Trophoblast cell (in vitro differentiated cells and primary cell): ENCODE results near the gene INS.

ENCODE experiments used
- DNase-seq, 2 donors: peaks; one replicate each; pipeline ENCODE4 v3.0.0-alpha.2; 2016
- H2AFZ ChIP-seq: 2 replicates; pipeline ENCODE4 v1.6.1; 2013; ENCODE audit warnings: low read length, moderate library complexity, mild to moderate bottlenecking; ENCODE audit not compliant: insufficient read depth, poor library complexity
- H2AK5ac ChIP-seq: 2 replicates; pipeline ENCODE4 v1.6.1; 2013; ENCODE audit warnings: mild to moderate bottlenecking, low read length
- H2BK120ac ChIP-seq: 2 replicates; pipeline ENCODE4 v1.6.1; 2013; ENCODE audit warnings: low read length, mild to moderate bottlenecking, moderate library complexity; ENCODE audit not compliant: insufficient read depth, poor library complexity
- H2BK12ac ChIP-seq: 2 replicates; pipeline ENCODE4 v1.6.1; 2013; ENCODE audit warnings: mild to moderate bottlenecking, low read length, moderate library complexity
- H2BK5ac ChIP-seq: 2 replicates; pipeline ENCODE4 v1.6.1; 2013; ENCODE audit warnings: low read length, low read depth, moderate library complexity, mild to moderate bottlenecking; ENCODE audit not compliant: poor library complexity
- H3K14ac ChIP-seq: 2 replicates; pipeline ENCODE4 v1.6.1; 2013; ENCODE audit warnings: mild to moderate bottlenecking, low read length
- H3K18ac ChIP-seq: 2 replicates; pipeline ENCODE4 v1.6.1; 2013; ENCODE audit warnings: mild to moderate bottlenecking, low read length
- H3K23ac ChIP-seq: 2 replicates; pipeline ENCODE4 v1.6.1; 2013; ENCODE audit warnings: low read length
- H3K27ac ChIP-seq: 2 replicates; pipeline ENCODE4 v1.5.1; 2013; ENCODE audit warnings: low read depth, mild to moderate bottlenecking, inconsistent platforms, low read length, moderate library complexity
- H3K27me3 ChIP-seq: 2 replicates; pipeline ENCODE4 v1.6.1; 2013; ENCODE audit warnings: inconsistent platforms, mild to moderate bottlenecking, low read length, moderate library complexity; ENCODE audit not compliant: insufficient read depth
- H3K36me3 ChIP-seq, 2 experiments: 1 replicate in 1 of 2; 2 replicates in 1 of 2; pipeline ENCODE4 v1.6.1; 2013; ENCODE audit warnings: low read length in 2 of 2, mild to moderate bottlenecking in 2 of 2, moderate library complexity in 1 of 2; ENCODE audit not compliant: insufficient read depth in 2 of 2, control insufficient read depth in 1 of 2
- H3K4ac ChIP-seq: 2 replicates; pipeline ENCODE4 v1.6.1; 2013; ENCODE audit warnings: low read depth, mild to moderate bottlenecking, low read length, moderate library complexity
- H3K4me1 ChIP-seq, 2 experiments: 1 replicate in 1 of 2; 2 replicates in 1 of 2; pipeline ENCODE4 v1.6.1; 2013; ENCODE audit warnings: low read length in 2 of 2, mild to moderate bottlenecking in 2 of 2, moderate library complexity in 1 of 2; ENCODE audit not compliant: insufficient read depth in 2 of 2, control insufficient read depth in 1 of 2
- H3K4me2 ChIP-seq: 2 replicates; pipeline ENCODE4 v1.6.1; 2013; ENCODE audit warnings: inconsistent platforms, mild to moderate bottlenecking, low read length, moderate library complexity
- H3K4me3 ChIP-seq: 2 replicates; pipeline ENCODE4 v1.5.1; 2013; ENCODE audit warnings: mild to moderate bottlenecking, low read depth, low read length, inconsistent platforms
- H3K79me1 ChIP-seq: one replicate; pipeline ENCODE4 v1.6.1; 2013; ENCODE audit warnings: low read length
- H3K79me2 ChIP-seq: 2 replicates; pipeline ENCODE4 v1.6.1; 2013; ENCODE audit warnings: low read length, mild to moderate bottlenecking; ENCODE audit not compliant: control insufficient read depth, insufficient read depth, poor library complexity
- H3K9ac ChIP-seq: 2 replicates; pipeline ENCODE4 v1.6.1; 2013; ENCODE audit warnings: mild to moderate bottlenecking, low read length
- H3K9me3 ChIP-seq: 2 replicates; pipeline ENCODE4 v1.6.1; 2013; ENCODE audit warnings: low read depth, mild to moderate bottlenecking, control low read depth, inconsistent platforms, low read length; ENCODE audit not compliant: insufficient read depth
- H4K12ac ChIP-seq: 2 replicates; pipeline ENCODE4 v1.6.1; 2013; ENCODE audit warnings: low read depth, mild to moderate bottlenecking, low read length, moderate library complexity
- H4K8ac ChIP-seq: 2 replicates; pipeline ENCODE4 v1.6.1; 2013; ENCODE audit warnings: low read depth, mild to moderate bottlenecking, low read length, moderate library complexity
- H4K91ac ChIP-seq: one replicate; pipeline ENCODE4 v1.6.1; 2013; ENCODE audit warnings: low read depth, mild to moderate bottlenecking, low read length, moderate library complexity
- WGBS: extraction: QIAGEN DNeasy Blood & Tissue Kit; methylation state at CpG from one replicate; pipeline ENCODE4 v1.1.7; 2013; ENCODE audit warnings: missing lambda C conversion rate; ENCODE audit not compliant: insufficient read length, insufficient coverage; ENCODE audit errors: extremely low coverage; 5-methylcytosine and 5-hydroxymethylcytosine counted together

INS gene

DNA sequence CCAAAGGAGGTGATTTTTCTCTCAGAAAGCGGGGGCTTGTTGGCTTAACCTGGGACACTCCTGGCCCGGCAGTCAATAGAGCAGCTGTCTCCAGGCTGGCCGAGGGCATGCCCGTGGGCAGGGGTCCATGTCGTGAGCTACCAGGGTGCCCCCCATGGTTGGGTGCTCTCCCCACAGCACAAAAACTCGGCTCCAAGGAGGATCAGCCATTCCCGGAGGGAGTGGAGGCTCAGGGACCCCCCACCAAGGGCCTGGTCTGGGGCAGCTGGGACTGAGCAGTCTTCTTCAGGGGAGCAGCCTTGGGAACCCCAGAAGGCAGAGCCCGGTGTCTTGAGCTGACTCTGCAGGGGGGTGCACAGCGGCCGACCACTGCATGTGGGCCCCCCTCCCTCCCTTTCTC lies 31.4 kb upstream of the INS start:
- H3K36me3 ChIP-seq = no peaks in the 10 kb centered on the region
- no CpG with 5 or more reads among the region's 10 CpGs for WGBS
- H2BK12ac ChIP-seq = no peak overlapping the region
- no peak overlapping the region for H3K18ac ChIP-seq
- H4K12ac ChIP-seq = no peak overlapping the region
- no peak overlapping the region for H3K4me2 ChIP-seq
- H3K23ac ChIP-seq = no peak overlapping the region
- no peak overlapping the region for H3K14ac ChIP-seq
- no peak overlapping the region for H3K27ac ChIP-seq
- no peak overlapping the region for H3K4ac ChIP-seq
- no peaks in the 10 kb centered on the region for H3K4me1 ChIP-seq
- H2AFZ ChIP-seq = no peak overlapping the region
- H3K79me1 ChIP-seq = no peaks in the 10 kb centered on the region
- H2BK120ac ChIP-seq = no peak overlapping the region
- H2AK5ac ChIP-seq = no peak overlapping the region
- peaks cover 6% of the 10 kb centered on the region for H3K9me3 ChIP-seq
- no peak overlapping the region for H3K4me3 ChIP-seq
- H3K9ac ChIP-seq = no peak overlapping the region
- H3K79me2 ChIP-seq = no peaks in the 10 kb centered on the region
- H4K91ac ChIP-seq = no peak overlapping the region
- DNase-seq = no peak
- H3K27me3 ChIP-seq = no peaks in the 10 kb centered on the region
- H4K8ac ChIP-seq = no peak overlapping the region
- no peak overlapping the region for H2BK5ac ChIP-seq

DNA sequence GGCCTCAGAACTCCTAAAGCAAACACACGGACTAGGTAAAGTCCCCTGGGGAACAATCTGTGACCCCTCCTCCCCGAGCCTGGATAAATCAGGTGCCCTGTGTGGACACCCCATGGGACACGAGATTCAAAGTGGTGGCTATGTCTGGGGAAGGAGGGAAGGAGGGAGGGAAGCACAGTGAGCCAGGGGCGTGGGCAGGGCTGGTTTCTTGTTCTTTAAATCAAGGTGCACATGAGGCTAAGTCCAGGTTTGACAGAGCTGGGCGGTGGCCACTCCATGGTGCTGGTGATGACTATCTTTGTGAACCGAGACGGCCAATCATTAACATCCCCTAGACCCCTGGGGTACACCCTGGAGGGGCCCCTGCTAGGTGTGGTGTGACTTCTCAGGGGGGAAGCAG lies 30.9 kb upstream of the INS start:
- Histone ChIP-seq H2AK5ac (no peak overlapping the region), H2AFZ (no peak overlapping the region)

DNA sequence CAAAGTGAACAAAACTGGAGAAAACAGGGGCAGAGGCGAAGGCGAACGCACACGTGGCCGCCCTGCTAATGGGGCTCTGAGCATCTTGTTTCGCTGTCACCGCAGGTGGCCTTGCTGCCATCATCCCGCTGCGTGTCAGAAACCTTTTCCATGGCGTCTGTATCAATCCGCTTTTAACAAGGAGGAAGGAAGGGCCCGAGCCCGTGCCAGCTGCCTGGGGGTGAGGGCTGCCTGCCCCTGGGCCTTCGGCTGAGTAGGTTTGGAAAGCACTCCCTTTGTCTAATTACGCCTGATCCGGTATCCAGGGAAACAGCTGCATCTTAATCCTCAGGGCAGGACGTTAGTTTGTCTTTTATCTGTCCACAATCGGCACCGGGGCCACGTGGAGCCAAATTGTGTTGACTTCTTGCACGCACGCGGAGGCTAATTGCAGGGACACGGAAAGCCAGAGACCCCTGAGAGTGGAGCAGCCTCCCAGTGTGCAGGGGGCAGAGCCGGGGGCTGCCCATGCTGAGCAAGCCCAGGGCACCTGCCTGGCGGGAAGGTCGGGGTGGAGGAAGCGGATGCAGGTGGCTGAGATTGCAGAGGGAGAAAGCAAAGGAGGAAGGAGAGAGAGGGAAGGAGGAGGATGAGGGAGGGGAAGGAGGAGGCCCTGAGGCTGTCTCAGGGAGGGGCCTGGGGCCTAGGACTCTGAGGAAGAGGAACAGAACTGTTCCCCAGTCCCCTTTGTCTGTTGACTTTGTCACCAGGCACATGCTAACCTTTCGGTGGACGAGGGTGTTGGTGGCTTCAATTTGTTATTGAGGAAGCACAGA lies 29.9 kb upstream of the INS start:
- Histone ChIP-seq H2BK5ac (no peak overlapping the region), H3K27ac (no peak overlapping the region), H3K79me1 (no peaks in the 10 kb centered on the region), H4K8ac (no peak overlapping the region), H3K27me3 (no peaks in the 10 kb centered on the region), H3K79me2 (no peaks in the 10 kb centered on the region), H4K12ac (no peak overlapping the region), H3K9me3 (peaks cover 11% of the 10 kb centered on the region), H3K9ac (no peak overlapping the region), H2AFZ (no peak overlapping the region), H2BK12ac (no peak overlapping the region), H2BK120ac (no peak overlapping the region), H3K4me3 (no peak overlapping the region), H3K4me2 (no peak overlapping the region), H3K23ac (no peak overlapping the region), H2AK5ac (no peak overlapping the region), H3K18ac (no peak overlapping the region), H3K4ac (no peak overlapping the region), H3K14ac (no peak overlapping the region), H3K36me3 (no peaks in the 10 kb centered on the region), H4K91ac (no peak overlapping the region), H3K4me1 (no peaks in the 10 kb centered on the region)
- DNase-seq = no peak
- no CpG with 5 or more reads among the region's 30 CpGs for WGBS

More for the DNA sequence above, 30.9 kb upstream of the INS start:
- Histone ChIP-seq H2BK120ac (no peak overlapping the region), H2BK5ac (no peak overlapping the region), H3K4me3 (no peak overlapping the region), H3K14ac (no peak overlapping the region), H3K18ac (no peak overlapping the region), H3K23ac (no peak overlapping the region), H3K4me2 (no peak overlapping the region), H4K8ac (no peak overlapping the region), H3K4me1 (no peaks in the 10 kb centered on the region), H3K9me3 (peaks cover 11% of the 10 kb centered on the region), H3K79me1 (no peaks in the 10 kb centered on the region), H3K27ac (no peak overlapping the region), H3K79me2 (no peaks in the 10 kb centered on the region), H4K91ac (no peak overlapping the region), H4K12ac (no peak overlapping the region), H2BK12ac (no peak overlapping the region), H3K27me3 (no peaks in the 10 kb centered on the region), H3K4ac (no peak overlapping the region), H3K36me3 (no peaks in the 10 kb centered on the region), H3K9ac (no peak overlapping the region)
- DNase-seq = no peak
- no CpG with 5 or more reads among the region's 7 CpGs for WGBS

DNA sequence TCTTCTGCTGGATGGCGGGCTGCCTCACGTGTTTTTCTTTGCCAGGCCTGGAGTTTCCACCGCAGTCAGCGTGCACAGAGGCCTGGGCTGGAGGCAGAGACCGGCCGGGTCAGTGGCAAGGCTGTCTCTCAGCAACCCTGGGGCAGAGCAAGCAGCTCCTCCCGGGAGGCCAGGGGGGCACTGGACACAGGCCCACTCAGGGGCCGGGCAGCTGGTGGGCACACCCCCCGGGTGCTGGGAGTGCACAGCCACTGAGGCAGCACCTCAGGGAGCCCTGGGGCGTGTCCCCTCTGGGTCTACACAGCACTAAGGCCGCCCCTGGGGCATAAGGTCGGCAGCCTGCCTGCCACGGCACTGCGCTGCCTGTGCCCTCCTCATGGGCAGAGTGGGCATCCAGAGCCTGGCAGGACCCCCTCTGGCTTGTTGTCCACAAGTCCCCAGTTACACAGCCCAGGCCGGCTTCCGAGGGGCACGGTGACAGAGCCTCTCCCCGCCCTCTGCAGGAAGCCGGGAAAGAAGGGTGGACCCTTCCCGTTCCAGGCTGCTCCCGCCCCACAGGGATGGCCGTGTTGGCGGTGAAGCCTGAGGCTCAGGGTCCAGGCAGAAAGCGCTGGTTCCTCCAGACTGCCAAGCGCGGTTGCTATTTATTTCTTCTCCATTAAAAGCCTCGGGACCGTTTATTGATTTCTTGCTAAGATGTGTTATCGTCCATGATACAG lies 29.1 kb upstream of the INS start:
- H3K18ac ChIP-seq = no peak overlapping the region
- H3K4me1 ChIP-seq = no peaks in the 10 kb centered on the region
- no peak overlapping the region for H3K4me2 ChIP-seq
- H3K4ac ChIP-seq = no peak overlapping the region
- H4K91ac ChIP-seq = no peak overlapping the region
- no peaks in the 10 kb centered on the region for H3K36me3 ChIP-seq
- no peak overlapping the region for H4K8ac ChIP-seq
- no peak overlapping the region for H2AFZ ChIP-seq
- no peak overlapping the region for H3K14ac ChIP-seq
- no peak overlapping the region for H3K4me3 ChIP-seq
- no peak overlapping the region for H2BK12ac ChIP-seq
- WGBS = no CpG with 5 or more reads among the region's 29 CpGs
- no peak for DNase-seq
- H3K9ac ChIP-seq = no peak overlapping the region
- H3K9me3 ChIP-seq = peaks cover 11% of the 10 kb centered on the region
- H4K12ac ChIP-seq = no peak overlapping the region
- H2BK120ac ChIP-seq = no peak overlapping the region
- no peak overlapping the region for H3K27ac ChIP-seq
- no peak overlapping the region for H3K23ac ChIP-seq
- H2AK5ac ChIP-seq = no peak overlapping the region
- H3K79me2 ChIP-seq = no peaks in the 10 kb centered on the region
- H3K27me3 ChIP-seq = no peaks in the 10 kb centered on the region
- H3K79me1 ChIP-seq = no peaks in the 10 kb centered on the region
- H2BK5ac ChIP-seq = no peak overlapping the region
